G401.6 (cell line): ENCODE results near the gene ARNT2.

Source experiments
- FAIRE-seq: peaks from 2 replicates; lab custom pipeline; 2012; peaks lifted over from hg19 to GRCh38; lab: Jason Lieb, UNC

Gene ARNT2

GRCh38 chr15:80578871-80579270 is 174.7 kb downstream of the ARNT2 start:
- no peak for FAIRE-seq

GRCh38 chr15:80579611-80580010 is 175.4 kb downstream of the ARNT2 start:
- no peak for FAIRE-seq

- no peak for FAIRE-seq
Measured at GRCh38 chr15:80580106-80580505, 175.9 kb downstream of the ARNT2 start.

- FAIRE-seq, result no peak
Measured at GRCh38 chr15:80580536-80581260, 176.5 kb downstream of the ARNT2 start.

- FAIRE-seq, result no peak
Measured at GRCh38 chr15:80581976-80582375, 177.8 kb downstream of the ARNT2 start.

GRCh38 chr15:80582816-80583423 is 178.7 kb downstream of the ARNT2 start:
- no peak for FAIRE-seq

GRCh38 chr15:80584561-80584964 is 180.4 kb downstream of the ARNT2 start:
- no peak for FAIRE-seq

GRCh38 chr15:80584973-80585525 is 180.9 kb downstream of the ARNT2 start:
- no peak for FAIRE-seq

- FAIRE-seq, result no peak
Measured at GRCh38 chr15:80585544-80586018, 181.4 kb downstream of the ARNT2 start.

GRCh38 chr15:80586161-80586560 is 182.0 kb downstream of the ARNT2 start:
- FAIRE-seq, result no peak

GRCh38 chr15:80587007-80587406 is 182.8 kb downstream of the ARNT2 start:
- FAIRE-seq, result no peak

GRCh38 chr15:80587816-80588456 is 183.8 kb downstream of the ARNT2 start:
- no peak for FAIRE-seq

- FAIRE-seq, result no peak
Measured at GRCh38 chr15:80588801-80589200, 184.6 kb downstream of the ARNT2 start.

- no peak for FAIRE-seq
Measured at GRCh38 chr15:80590761-80591355, 186.7 kb downstream of the ARNT2 start.

GRCh38 chr15:80591471-80591870 is 187.3 kb downstream of the ARNT2 start:
- FAIRE-seq, result no peak

GRCh38 chr15:80591938-80592825 is 188.0 kb downstream of the ARNT2 start:
- FAIRE-seq, result no peak

- no peak for FAIRE-seq
Measured at GRCh38 chr15:80593486-80594030, 189.4 kb downstream of the ARNT2 start.

GRCh38 chr15:80594091-80594889 is 190.1 kb downstream of the ARNT2 start:
- no peak for FAIRE-seq

- FAIRE-seq, result no peak
Measured at GRCh38 chr15:80595396-80595795, 191.2 kb downstream of the ARNT2 start.

GRCh38 chr15:80596521-80596976 is 192.4 kb downstream of the ARNT2 start:
- no peak for FAIRE-seq
